ENCODE measurements around the gene ZNF124.

Gene ZNF124

GRCh38 chr1:247119600-247120407 lies 52.0 kb downstream of the ZNF124 start:
- no peak overlapping the region for H3K4me3 ChIP-seq (replicated peaks; ENCODE audit: low read depth, low read length)
- DNase-seq (ENCODE audit: low read depth): no peak
- no peak for TF ChIP-seq CTCF (IDR thresholded peaks at IDR 0.05; ENCODE audit: low read length, missing control alignments)

- no peak for TF ChIP-seq CTCF (IDR thresholded peaks at IDR 0.05; ENCODE audit: low read length, missing control alignments)
- H3K4me3 ChIP-seq (replicated peaks; ENCODE audit: low read depth, low read length): no peak overlapping the region
- peak; percentile 23 for DNase-seq (ENCODE audit: low read depth)
Observed at GRCh38 chr1:247118946-247119446, 52.8 kb downstream of the ZNF124 start.

- no peak overlapping the region for H3K4me3 ChIP-seq (replicated peaks; ENCODE audit: low read depth, low read length)
- no peak for TF ChIP-seq CTCF (IDR thresholded peaks at IDR 0.05; ENCODE audit: low read length, missing control alignments)
- DNase-seq (ENCODE audit: low read depth): no peak
Observed at GRCh38 chr1:247115545-247115944, 56.3 kb downstream of the ZNF124 start.

GRCh38 chr1:247115141-247115510 lies 56.7 kb downstream of the ZNF124 start:
- no peak overlapping the region for H3K4me3 ChIP-seq (replicated peaks; ENCODE audit: low read depth, low read length)
- no peak for TF ChIP-seq CTCF (IDR thresholded peaks at IDR 0.05; ENCODE audit: low read length, missing control alignments)
- DNase-seq (ENCODE audit: low read depth): no peak

GRCh38 chr1:247114351-247115140 lies 57.3 kb downstream of the ZNF124 start:
- H3K4me3 ChIP-seq (replicated peaks; ENCODE audit: low read depth, low read length): no peak overlapping the region
- no peak for DNase-seq (ENCODE audit: low read depth)
- no peak for TF ChIP-seq CTCF (IDR thresholded peaks at IDR 0.05; ENCODE audit: low read length, missing control alignments)

GRCh38 chr1:247113733-247114271 lies 58.0 kb downstream of the ZNF124 start:
- H3K4me3 ChIP-seq (replicated peaks; ENCODE audit: low read depth, low read length): no peak overlapping the region
- TF ChIP-seq CTCF (IDR thresholded peaks at IDR 0.05; ENCODE audit: low read length, missing control alignments): no peak
- no peak for DNase-seq (ENCODE audit: low read depth)

All from fibroblast of pulmonary artery (primary cell).